IMR-90 (cell line): ENCODE results near the gene KCNH2. TPM values are rescaled to one million over a fixed set of nuclear protein-coding genes. Genes with fewer than 3 reads are reported as not detected.

Source experiments
- ATAC-seq: fragments of 200-7000 bp; cut with Tn5 transposase; 2 replicates; pipeline ENCODE4 v1.9.1; 2020; ENCODE audit warnings: low read depth, mild to moderate bottlenecking, moderate library complexity
- BruUV-seq: library from RNA; stranded (reverse); fragments of 400-500 nt; replicated peaks from 2 replicates; lab custom pipeline; 2021; lab: Mats Ljungman, UMichigan
- CTCF ChIA-PET: fragments of 300-600 bp; formaldehyde crosslinking; extraction: SDS; loops from one replicate; lab custom pipeline; 2021; ENCODE audit warnings: antibody characterized with exemption; lab: Yijun Ruan, JAX
- POLR2A ChIA-PET: fragments of 300-600 bp; sonication (Branson Sonifier 250); formaldehyde crosslinking; loops from one replicate; lab custom pipeline; 2022; ENCODE audit warnings: antibody characterized with exemption; ENCODE audit not compliant: unreplicated experiment; lab: Charles Lee
- DNase-seq: peaks from one replicate; pipeline ENCODE4 v3.0.0; 2013
- H2AFZ ChIP-seq: replicated peaks from 2 replicates; pipeline ENCODE3; 2013; ENCODE audit warnings: low read length, mild to moderate bottlenecking; ENCODE audit not compliant: poor library complexity
- H2AK5ac ChIP-seq: 2 replicates; pipeline ENCODE4 v1.6.1; 2013; ENCODE audit warnings: low read depth, low read length, inconsistent platforms
- H2AK9ac ChIP-seq: replicated peaks from 2 replicates; pipeline ENCODE3; 2013; ENCODE audit warnings: mild to moderate bottlenecking, low read depth, low read length, moderate library complexity; ENCODE audit not compliant: poor library complexity
- H2BK120ac ChIP-seq: 2 replicates; pipeline ENCODE4 v1.6.1; 2013; ENCODE audit warnings: low read depth, low read length, inconsistent platforms
- H2BK15ac ChIP-seq: 3 replicates; pipeline ENCODE4 v1.6.1; 2013; ENCODE audit warnings: low read depth, low read length, inconsistent platforms
- H2BK20ac ChIP-seq: 2 replicates; pipeline ENCODE4 v1.6.1; 2013; ENCODE audit warnings: low read depth, mild to moderate bottlenecking, inconsistent platforms, low read length, moderate library complexity
- H2BK5ac ChIP-seq: 2 replicates; pipeline ENCODE4 v1.6.1; 2013; ENCODE audit warnings: mild to moderate bottlenecking, low read depth, low read length, inconsistent platforms; ENCODE audit not compliant: poor library complexity, severe bottlenecking
- H3K14ac ChIP-seq: replicated peaks from 2 replicates; pipeline ENCODE4 v1.6.1; 2013; ENCODE audit warnings: low read depth, low read length, inconsistent platforms
- H3K18ac ChIP-seq: 2 replicates; pipeline ENCODE4 v1.6.1; 2013; ENCODE audit warnings: low read depth, low read length, control low read depth
- H3K23ac ChIP-seq: 2 replicates; pipeline ENCODE4 v1.6.1; 2013; ENCODE audit warnings: low read depth, low read length, inconsistent platforms
- H3K27ac ChIP-seq: 2 replicates; pipeline ENCODE4 v1.5.1; 2013; ENCODE audit warnings: mild to moderate bottlenecking, control low read depth, low read length; ENCODE audit not compliant: insufficient read depth
- H3K27me3 ChIP-seq: 2 replicates; pipeline ENCODE4 v1.6.1; 2013; ENCODE audit warnings: low read length; ENCODE audit not compliant: control insufficient read depth, insufficient read depth
- H3K36me3 ChIP-seq: 2 replicates; pipeline ENCODE4 v1.6.1; 2013; ENCODE audit warnings: low read length, mixed read lengths; ENCODE audit not compliant: control insufficient read depth, insufficient read depth
- H3K4ac ChIP-seq: 2 replicates; pipeline ENCODE4 v1.6.1; 2013; ENCODE audit warnings: low read depth, low read length, inconsistent platforms
- H3K4me1 ChIP-seq: 2 replicates; pipeline ENCODE4 v1.6.1; 2013; ENCODE audit warnings: low read length, mixed read lengths; ENCODE audit not compliant: control insufficient read depth, insufficient read depth
- H3K4me2 ChIP-seq: 2 replicates; pipeline ENCODE4 v1.6.1; 2013; ENCODE audit warnings: low read depth, mild to moderate bottlenecking, control low read depth, low read length, moderate library complexity
- H3K4me3 ChIP-seq: 2 replicates; pipeline ENCODE4 v1.5.1; 2013; ENCODE audit warnings: low read depth, mild to moderate bottlenecking, control low read depth, low read length, moderate library complexity; ENCODE audit not compliant: insufficient read depth
- H3K56ac ChIP-seq: 2 replicates; pipeline ENCODE4 v1.6.1; 2013; ENCODE audit warnings: low read length, inconsistent platforms; ENCODE audit not compliant: insufficient read depth; ENCODE audit errors: extremely low read depth
- H3K79me1 ChIP-seq, 2 experiments: 2 replicates each; pipeline ENCODE4 v1.6.1; 2013; ENCODE audit warnings: low read length in 2 of 2, inconsistent platforms in 1 of 2, low read depth in 1 of 2
- H3K9ac ChIP-seq: 2 replicates; pipeline ENCODE4 v1.6.1; 2013; ENCODE audit warnings: low read depth, low read length, control low read depth
- H3K9me1 ChIP-seq: 2 replicates; pipeline ENCODE4 v1.6.1; 2013; ENCODE audit warnings: low read length, inconsistent platforms; ENCODE audit not compliant: insufficient read depth
- H3K9me3 ChIP-seq: 2 replicates; pipeline ENCODE4 v1.6.1; 2013; ENCODE audit warnings: low read length; ENCODE audit not compliant: control insufficient read depth, insufficient read depth
- H4K20me1 ChIP-seq: 2 replicates; pipeline ENCODE4 v1.6.1; 2013; ENCODE audit warnings: low read length, inconsistent platforms; ENCODE audit not compliant: insufficient read depth
- H4K5ac ChIP-seq: 2 replicates; pipeline ENCODE4 v1.6.1; 2013; ENCODE audit warnings: mild to moderate bottlenecking, low read depth, low read length, control low read depth
- H4K8ac ChIP-seq, 2 experiments: 2 replicates each; pipeline ENCODE4 v1.6.1; 2013; ENCODE audit warnings: low read depth in 2 of 2, low read length in 2 of 2, control low read depth in 1 of 2, inconsistent platforms in 1 of 2
- H4K91ac ChIP-seq: 2 replicates; pipeline ENCODE4 v1.6.1; 2013; ENCODE audit warnings: low read depth, low read length, inconsistent platforms; ENCODE audit not compliant: insufficient read depth
- BHLHE40 ChIP-seq: fragments of 150-350 bp; IDR thresholded peaks from 2 replicates; pipeline ENCODE4 v1.6.1; 2016; ENCODE audit warnings: mild to moderate bottlenecking, low read depth, low read length
- CEBPB ChIP-seq: IDR thresholded peaks from 2 replicates; pipeline ENCODE4 v1.6.1; 2012; ENCODE audit warnings: low read depth, low read length, improper control_type of control experiment
- CHD1 ChIP-seq: IDR thresholded peaks from 2 replicates; pipeline ENCODE4 v1.6.1; 2012; ENCODE audit warnings: low read depth, low read length, improper control_type of control experiment
- FOS ChIP-seq: fragments of 150-350 bp; IDR thresholded peaks from 2 replicates; pipeline ENCODE4 v1.6.1; 2016; ENCODE audit warnings: low read depth, low read length
- MAFK ChIP-seq: IDR thresholded peaks from 2 replicates; pipeline ENCODE4 v1.6.1; 2012; ENCODE audit warnings: low read depth, low read length, improper control_type of control experiment
- MAZ ChIP-seq: IDR thresholded peaks from 2 replicates; pipeline ENCODE4 v1.6.1; 2012; ENCODE audit warnings: low read depth, mild to moderate bottlenecking, low read length, improper control_type of control experiment, moderate library complexity, borderline replicate concordance
- MXI1 ChIP-seq: IDR thresholded peaks from 2 replicates; pipeline ENCODE4 v1.6.1; 2012; ENCODE audit warnings: low read depth, mild to moderate bottlenecking, low read length, moderate library complexity, borderline replicate concordance
- NFE2L2 ChIP-seq: fragments of 150-350 bp; IDR thresholded peaks from 2 replicates; pipeline ENCODE4 v1.6.1; 2016; ENCODE audit warnings: low read depth, mild to moderate bottlenecking, low read length
- POLR2A ChIP-seq: IDR thresholded peaks from 2 replicates; pipeline ENCODE4 v1.6.1; 2012; ENCODE audit warnings: mild to moderate bottlenecking, low read depth, low read length
- RAD21 ChIP-seq: IDR thresholded peaks from 2 replicates; pipeline ENCODE4 v1.6.1; 2012; ENCODE audit warnings: low read length, improper control_type of control experiment
- RCOR1 ChIP-seq: IDR thresholded peaks from 2 replicates; pipeline ENCODE4 v1.6.1; 2012; ENCODE audit warnings: mild to moderate bottlenecking, low read length, improper control_type of control experiment; ENCODE audit not compliant: insufficient replicate concordance
- RFX5 ChIP-seq: IDR thresholded peaks from 2 replicates; pipeline ENCODE4 v1.8.0; 2012; ENCODE audit warnings: low read depth, mild to moderate bottlenecking, low read length, moderate library complexity
- SMC3 ChIP-seq: fragments of 150-350 bp; IDR thresholded peaks from 2 replicates; pipeline ENCODE4 v1.6.1; 2016; ENCODE audit warnings: low read depth, mild to moderate bottlenecking, antibody characterized with exemption, low read length, moderate library complexity
- WGBS, 2 experiments: methylation state at CpG; one replicate each; pipeline versions ENCODE4 v1.1.5 to v1.1.7; 2013; ENCODE audit warnings: missing lambda C conversion rate in 2 of 2; ENCODE audit not compliant: insufficient read length in 1 of 2; ENCODE audit errors: extremely low coverage in 2 of 2; 5-methylcytosine and 5-hydroxymethylcytosine counted together
- dilution Hi-C: fragments of 300-500 bp; cut with HindIII; formaldehyde crosslinking; loops from one replicate; pipeline ENCODE4 v1.14.3; 2018; ENCODE audit warnings: low sequenced_read_pairs; ENCODE audit not compliant: unreplicated experiment
- in situ Hi-C: fragments of 300-500 bp; cut with MboI; formaldehyde crosslinking; loops from 3 replicates; pipeline ENCODE4 v1.14.3; 2019; ENCODE audit warnings: low sequenced_read_pairs, inconsistent platforms, mixed read lengths
- intact Hi-C: fragments of 100-400 bp; cut with micrococcal nuclease; formaldehyde crosslinking; loops from 2 replicates; pipeline ENCODE4 v1.10.0; 2022
- polyA plus RNA-seq, 3 experiments: library from polyadenylated mRNA; depleted of rRNA; stranded (reverse); fragments of >200 nt; gene quantifications; 2 replicates each; pipeline ENCODE4 v1.2.3, GENCODE V29; 2012; ENCODE audit warnings: low replicate concordance in 1 of 3
- total RNA-seq: library from RNA; depleted of rRNA; stranded (reverse); fragments of >200 nt; gene quantifications from 2 replicates; pipeline ENCODE4 v1.2.3, GENCODE V29; 2012
- TF ChIP-seq, protein P1 (sequence below): fragments of 150-350 bp; IDR thresholded peaks from 2 replicates; pipeline ENCODE4 v1.6.1; 2017; ENCODE audit warnings: mild to moderate bottlenecking, antibody characterized with exemption, low read length, low read depth
- TF ChIP-seq, protein P2 (sequence below): fragments of 150-350 bp; IDR thresholded peaks from 2 replicates; pipeline ENCODE4 v1.6.1; 2016; ENCODE audit warnings: low read depth, mild to moderate bottlenecking, low read length, moderate library complexity, borderline replicate concordance
- TF ChIP-seq, protein P3 (sequence below): conservative IDR thresholded peaks from 2 replicates; pipeline ENCODE4 v1.5.1; 2012; ENCODE audit warnings: mild to moderate bottlenecking, low read depth, low read length, improper control_type of control experiment

KCNH2 gene
- total and polyA plus RNA-seq, 2 of the 4 experiments (the other 2 are of a cell fraction): 0.90 to 2.1 TPM

- no peaks in the 10 kb centered on the region for H4K20me1 ChIP-seq
- no peak overlapping the region for H2AFZ ChIP-seq
- intact Hi-C loops: no loop called here
- H3K18ac ChIP-seq: no peak overlapping the region
- H3K14ac ChIP-seq: no peak overlapping the region
- TF ChIP-seq MAFK (no peak), MAZ (no peak), SMC3 (no peak), RFX5 (no peak), MXI1 (no peak), RCOR1 (no peak), POLR2A (no peak), CEBPB (no peak), NFE2L2 (no peak), FOS (no peak), RAD21 (no peak), CHD1 (no peak), BHLHE40 (no peak)
- TF ChIP-seq, protein P1, sequence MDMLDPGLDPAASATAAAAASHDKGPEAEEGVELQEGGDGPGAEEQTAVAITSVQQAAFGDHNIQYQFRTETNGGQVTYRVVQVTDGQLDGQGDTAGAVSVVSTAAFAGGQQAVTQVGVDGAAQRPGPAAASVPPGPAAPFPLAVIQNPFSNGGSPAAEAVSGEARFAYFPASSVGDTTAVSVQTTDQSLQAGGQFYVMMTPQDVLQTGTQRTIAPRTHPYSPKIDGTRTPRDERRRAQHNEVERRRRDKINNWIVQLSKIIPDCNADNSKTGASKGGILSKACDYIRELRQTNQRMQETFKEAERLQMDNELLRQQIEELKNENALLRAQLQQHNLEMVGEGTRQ: no peak
- TF ChIP-seq, protein P2, sequence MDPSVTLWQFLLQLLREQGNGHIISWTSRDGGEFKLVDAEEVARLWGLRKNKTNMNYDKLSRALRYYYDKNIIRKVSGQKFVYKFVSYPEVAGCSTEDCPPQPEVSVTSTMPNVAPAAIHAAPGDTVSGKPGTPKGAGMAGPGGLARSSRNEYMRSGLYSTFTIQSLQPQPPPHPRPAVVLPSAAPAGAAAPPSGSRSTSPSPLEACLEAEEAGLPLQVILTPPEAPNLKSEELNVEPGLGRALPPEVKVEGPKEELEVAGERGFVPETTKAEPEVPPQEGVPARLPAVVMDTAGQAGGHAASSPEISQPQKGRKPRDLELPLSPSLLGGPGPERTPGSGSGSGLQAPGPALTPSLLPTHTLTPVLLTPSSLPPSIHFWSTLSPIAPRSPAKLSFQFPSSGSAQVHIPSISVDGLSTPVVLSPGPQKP: no peak
- TF ChIP-seq, protein P3, sequence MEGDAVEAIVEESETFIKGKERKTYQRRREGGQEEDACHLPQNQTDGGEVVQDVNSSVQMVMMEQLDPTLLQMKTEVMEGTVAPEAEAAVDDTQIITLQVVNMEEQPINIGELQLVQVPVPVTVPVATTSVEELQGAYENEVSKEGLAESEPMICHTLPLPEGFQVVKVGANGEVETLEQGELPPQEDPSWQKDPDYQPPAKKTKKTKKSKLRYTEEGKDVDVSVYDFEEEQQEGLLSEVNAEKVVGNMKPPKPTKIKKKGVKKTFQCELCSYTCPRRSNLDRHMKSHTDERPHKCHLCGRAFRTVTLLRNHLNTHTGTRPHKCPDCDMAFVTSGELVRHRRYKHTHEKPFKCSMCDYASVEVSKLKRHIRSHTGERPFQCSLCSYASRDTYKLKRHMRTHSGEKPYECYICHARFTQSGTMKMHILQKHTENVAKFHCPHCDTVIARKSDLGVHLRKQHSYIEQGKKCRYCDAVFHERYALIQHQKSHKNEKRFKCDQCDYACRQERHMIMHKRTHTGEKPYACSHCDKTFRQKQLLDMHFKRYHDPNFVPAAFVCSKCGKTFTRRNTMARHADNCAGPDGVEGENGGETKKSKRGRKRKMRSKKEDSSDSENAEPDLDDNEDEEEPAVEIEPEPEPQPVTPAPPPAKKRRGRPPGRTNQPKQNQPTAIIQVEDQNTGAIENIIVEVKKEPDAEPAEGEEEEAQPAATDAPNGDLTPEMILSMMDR: no peak
- H2BK120ac ChIP-seq: no peak overlapping the region
- 100% methylated on average over 1 of the region's 5 CpGs; no CpG with 5 or more reads in 1 of the 2 experiments for WGBS, 2 experiments
- ChIA-PET CTCF (no interaction called here), POLR2A (no interaction called here)
- no peaks in the 10 kb centered on the region for H3K36me3 ChIP-seq
- H2BK5ac ChIP-seq: no peak overlapping the region
- no peaks in the 10 kb centered on the region for H3K9me1 ChIP-seq
- ATAC-seq (no peak), DNase-seq (no peak)
- H3K4ac ChIP-seq: no peak overlapping the region
- H2AK9ac ChIP-seq: no peak overlapping the region
- no peak overlapping the region for H3K4me3 ChIP-seq
- H3K9ac ChIP-seq: no peak overlapping the region
- H2AK5ac ChIP-seq: no peak overlapping the region
- H3K27ac ChIP-seq: no peak overlapping the region
- H3K4me2 ChIP-seq: no peak overlapping the region
- peaks cover 8% of the 10 kb centered on the region for H3K27me3 ChIP-seq
- no peak overlapping the region for H2BK15ac ChIP-seq
- H3K23ac ChIP-seq: no peak overlapping the region
- no TSS peak for BruUV-seq
- no peak overlapping the region for H4K91ac ChIP-seq
- H3K9me3 ChIP-seq: no peaks in the 10 kb centered on the region
- H4K8ac ChIP-seq: no peak overlapping the region
- dilution Hi-C loops: no loop called here
- no peak overlapping the region for H3K56ac ChIP-seq
- peaks cover 2% of the 10 kb centered on the region; the same call in 1 of the 2 replicates for H3K4me1 ChIP-seq
- in situ Hi-C loops: loop anchor here (25.0 kb wide), 1 partner anchor 587 kb away; a partner anchor contains a TSS
- no peak overlapping the region for H4K5ac ChIP-seq
- no peaks in the 10 kb centered on the region for H3K79me1 ChIP-seq
- no peak overlapping the region for H2BK20ac ChIP-seq
Measured at GRCh38 chr7:150999497-151000230, 21.5 kb upstream of the KCNH2 start.
